ENCODE measurements around the gene FUT1. TPM values are rescaled to one million over a fixed set of nuclear protein-coding genes. Genes with fewer than 3 reads are reported as not detected.

FUT1 gene
- total RNA-seq, 1 experiment from 2014 or later: 0.06 TPM

DNA sequence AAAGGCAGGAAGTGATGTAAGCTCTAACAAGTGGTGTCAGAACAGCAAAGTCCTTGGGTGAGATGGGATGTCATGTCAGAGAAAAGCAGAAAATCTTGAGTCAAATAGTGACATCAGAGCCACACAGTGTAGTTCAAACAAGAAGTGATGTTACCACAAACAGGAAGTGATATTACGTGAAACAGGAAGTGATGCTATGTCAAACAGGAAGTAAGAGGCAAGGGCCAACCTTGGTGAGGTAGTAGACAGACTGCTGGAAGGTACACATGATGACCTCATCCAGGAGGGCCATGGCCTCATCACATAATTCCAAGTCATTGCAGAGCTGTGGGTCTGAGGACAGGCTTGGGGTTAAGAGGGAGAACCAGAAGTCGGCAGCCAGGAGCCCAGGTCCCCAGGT is 25.9 kb downstream of the FUT1 start:
- POLR2A ChIA-PET (ENCODE audit: low non-redundant PET): no interaction called here
- no peaks in the 10 kb centered on the region for H3K27me3 ChIP-seq (replicated peaks; ENCODE audit: insufficient read depth, low read depth, low read length, poor library complexity)
- peak overlapping the region; percentile 99 for H3K27ac ChIP-seq (ENCODE audit: low read depth, low read length, poor library complexity, severe bottlenecking)

DNA sequence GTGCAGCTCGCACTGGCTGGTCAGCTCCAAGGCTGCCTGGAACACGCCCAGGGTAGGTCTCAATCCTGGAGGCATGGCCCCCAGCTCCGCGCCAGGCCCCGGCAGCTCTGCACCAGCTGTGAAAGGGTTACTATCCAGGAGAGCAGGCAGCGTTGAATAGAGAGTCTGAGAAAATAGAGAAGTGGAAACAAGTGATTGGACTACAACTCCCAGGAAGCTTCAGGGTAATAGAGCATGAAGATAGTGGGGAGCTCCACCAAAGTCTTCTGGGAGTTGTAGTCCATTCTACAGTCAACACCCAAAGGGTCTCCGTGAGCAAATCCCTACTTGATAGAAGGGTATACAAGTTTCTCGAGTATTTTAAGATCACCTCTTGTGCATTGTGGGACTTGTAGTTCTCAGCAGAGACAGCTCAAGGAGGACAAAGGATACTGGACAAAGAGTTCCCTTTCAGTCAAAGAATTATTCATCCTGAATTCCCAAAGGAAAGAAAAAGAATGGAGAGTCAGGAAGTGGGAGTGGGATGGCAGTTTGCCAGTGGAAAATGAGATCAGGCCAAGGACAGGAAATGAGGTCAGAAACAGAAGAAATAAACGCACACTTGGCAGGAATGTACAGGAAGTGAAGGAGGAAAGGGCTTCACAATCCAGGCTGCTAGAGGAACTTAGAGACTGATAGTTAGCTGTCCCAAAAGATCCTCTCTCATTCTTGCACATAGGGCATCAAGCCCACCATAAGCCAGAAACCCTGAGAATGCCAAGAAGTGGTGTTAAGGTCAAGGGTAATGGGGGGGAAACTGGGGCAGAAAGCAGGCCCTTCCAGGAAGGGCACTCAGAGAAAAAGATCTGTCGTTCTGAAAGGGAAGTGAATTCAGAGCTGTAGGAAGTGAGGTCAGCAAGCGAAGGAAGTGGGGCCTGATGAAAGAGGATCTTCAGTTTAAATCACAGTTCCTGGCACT is 27.4 kb downstream of the FUT1 start:
- DNase-seq (ENCODE audit: low spot score): peak; percentile 98
- intact Hi-C loops (cut with micrococcal nuclease; ENCODE audit: unreplicated experiment): no loop called here
- Histone ChIP-seq H3K27ac (ENCODE audit: low read depth, low read length, poor library complexity, severe bottlenecking) (peak overlapping the region; percentile 99), H3K4me1 (ENCODE audit: insufficient read depth, low read length, poor library complexity, severe bottlenecking) (peaks cover 43% of the 10 kb centered on the region), H3K27me3 (replicated peaks; ENCODE audit: insufficient read depth, low read depth, low read length, poor library complexity) (no peaks in the 10 kb centered on the region), H3K36me3 (ENCODE audit: insufficient read depth, low read length, poor library complexity, severe bottlenecking) (no peaks in the 10 kb centered on the region), H3K9me3 (ENCODE audit: low read depth, low read length, poor library complexity, severe bottlenecking) (no peaks in the 10 kb centered on the region), H3K4me3 (ENCODE audit: low read depth, low read length, poor library complexity, severe bottlenecking) (peak overlapping the region; percentile 5)
- TF ChIP-seq, protein P1, sequence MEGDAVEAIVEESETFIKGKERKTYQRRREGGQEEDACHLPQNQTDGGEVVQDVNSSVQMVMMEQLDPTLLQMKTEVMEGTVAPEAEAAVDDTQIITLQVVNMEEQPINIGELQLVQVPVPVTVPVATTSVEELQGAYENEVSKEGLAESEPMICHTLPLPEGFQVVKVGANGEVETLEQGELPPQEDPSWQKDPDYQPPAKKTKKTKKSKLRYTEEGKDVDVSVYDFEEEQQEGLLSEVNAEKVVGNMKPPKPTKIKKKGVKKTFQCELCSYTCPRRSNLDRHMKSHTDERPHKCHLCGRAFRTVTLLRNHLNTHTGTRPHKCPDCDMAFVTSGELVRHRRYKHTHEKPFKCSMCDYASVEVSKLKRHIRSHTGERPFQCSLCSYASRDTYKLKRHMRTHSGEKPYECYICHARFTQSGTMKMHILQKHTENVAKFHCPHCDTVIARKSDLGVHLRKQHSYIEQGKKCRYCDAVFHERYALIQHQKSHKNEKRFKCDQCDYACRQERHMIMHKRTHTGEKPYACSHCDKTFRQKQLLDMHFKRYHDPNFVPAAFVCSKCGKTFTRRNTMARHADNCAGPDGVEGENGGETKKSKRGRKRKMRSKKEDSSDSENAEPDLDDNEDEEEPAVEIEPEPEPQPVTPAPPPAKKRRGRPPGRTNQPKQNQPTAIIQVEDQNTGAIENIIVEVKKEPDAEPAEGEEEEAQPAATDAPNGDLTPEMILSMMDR (conservative IDR thresholded peaks at IDR 0.05; ENCODE audit: low read depth, low read length): no peak
- TF ChIP-seq EZH2 (IDR thresholded peaks at IDR 0.05; ENCODE audit: borderline replicate concordance, low read depth, low read length, poor library complexity, severe bottlenecking): no peak
- CTCF ChIA-PET: interaction anchor here (0.6 to 1.5 kb wide), 6 partner anchors 9 to 268 kb away, joined by 3 to 6 read pairs (median 3); partner anchors contain the start of genes HSD17B14 and RUVBL2
- BruUV-seq (replicated peaks): TSS peak; percentile 55
- POLR2A ChIA-PET (ENCODE audit: low non-redundant PET): interaction anchor here (0.5 to 0.6 kb wide), 2 partner anchors 205 to 403 kb away, joined by 5 to 7 read pairs; no protein-coding TSS in a partner anchor

More for the DNA sequence above, 25.9 kb downstream of the FUT1 start:
- CTCF ChIA-PET: no interaction called here
- Histone ChIP-seq H3K4me3 (ENCODE audit: low read depth, low read length, poor library complexity, severe bottlenecking) (no peak overlapping the region), H3K4me1 (ENCODE audit: insufficient read depth, low read length, poor library complexity, severe bottlenecking) (peaks cover 39% of the 10 kb centered on the region), H3K9me3 (ENCODE audit: low read depth, low read length, poor library complexity, severe bottlenecking) (no peaks in the 10 kb centered on the region), H3K36me3 (ENCODE audit: insufficient read depth, low read length, poor library complexity, severe bottlenecking) (no peaks in the 10 kb centered on the region)
- TF ChIP-seq, protein P1 (conservative IDR thresholded peaks at IDR 0.05; ENCODE audit: low read depth, low read length): no peak
- no peak for TF ChIP-seq EZH2 (IDR thresholded peaks at IDR 0.05; ENCODE audit: borderline replicate concordance, low read depth, low read length, poor library complexity, severe bottlenecking)
- no peak for DNase-seq (ENCODE audit: low spot score)
- intact Hi-C loops (cut with micrococcal nuclease; ENCODE audit: unreplicated experiment): no loop called here
- no TSS peak for BruUV-seq (replicated peaks)

DNA sequence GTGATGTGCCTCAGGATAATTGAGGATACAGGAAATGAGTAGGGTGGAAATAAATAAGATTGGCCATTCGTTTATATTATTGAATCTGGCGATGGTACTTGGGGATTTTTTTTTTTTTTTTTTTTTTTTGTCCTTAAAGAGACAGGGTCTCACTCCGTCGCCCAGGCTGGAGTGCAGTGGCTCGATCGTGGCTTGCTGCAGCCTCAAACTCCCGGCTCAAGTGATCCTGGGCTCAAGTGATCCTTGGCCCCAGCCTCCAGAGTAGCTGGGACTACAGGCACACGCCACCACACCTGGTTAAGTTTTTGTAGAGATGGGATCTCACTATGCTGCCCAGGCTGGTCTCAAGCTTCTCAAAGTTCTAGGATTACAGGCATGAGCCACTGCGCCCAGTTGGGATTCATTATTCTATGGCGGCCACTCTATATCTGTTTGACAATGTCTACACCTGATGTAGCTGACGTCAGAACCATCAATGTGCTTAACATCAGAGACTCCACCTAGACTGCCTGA is 30.2 kb downstream of the FUT1 start:
- ChIA-PET POLR2A (ENCODE audit: low non-redundant PET) (no interaction called here), CTCF (no interaction called here)
- DNase-seq (ENCODE audit: low spot score): no peak
- peaks cover 46% of the 10 kb centered on the region for H3K4me1 ChIP-seq (ENCODE audit: insufficient read depth, low read length, poor library complexity, severe bottlenecking)
- no peak overlapping the region for H3K27ac ChIP-seq (ENCODE audit: low read depth, low read length, poor library complexity, severe bottlenecking)
- BruUV-seq (replicated peaks): no TSS peak
- no peak for TF ChIP-seq EZH2 (IDR thresholded peaks at IDR 0.05; ENCODE audit: borderline replicate concordance, low read depth, low read length, poor library complexity, severe bottlenecking)
- TF ChIP-seq, protein P1 (conservative IDR thresholded peaks at IDR 0.05; ENCODE audit: low read depth, low read length): no peak
- intact Hi-C loops (cut with micrococcal nuclease; ENCODE audit: unreplicated experiment): no loop called here
- no peak overlapping the region for H3K4me3 ChIP-seq (ENCODE audit: low read depth, low read length, poor library complexity, severe bottlenecking)
- H3K27me3 ChIP-seq (replicated peaks; ENCODE audit: insufficient read depth, low read depth, low read length, poor library complexity): no peaks in the 10 kb centered on the region
- no peaks in the 10 kb centered on the region for H3K36me3 ChIP-seq (ENCODE audit: insufficient read depth, low read length, poor library complexity, severe bottlenecking)
- no peaks in the 10 kb centered on the region for H3K9me3 ChIP-seq (ENCODE audit: low read depth, low read length, poor library complexity, severe bottlenecking)

Measured in A673 (cell line).